ENCODE data around the gene RPTOR. TPM values are rescaled to one million over a fixed set of nuclear protein-coding genes. Genes with fewer than 3 reads are reported as not detected.

Gene RPTOR
- total and polyA plus RNA-seq, 10 of the 15 experiments (the other 5 are each of a cell fraction or from before 2014, with no cell fraction given): 0.18 to 32.1 (median 7.8) TPM

GRCh38 chr17:80964859-80965580 lies 420.4 kb downstream of the RPTOR start:
- SMC1A ChIA-PET (ENCODE audit: uncharacterized antibody, unreplicated experiment): no interaction called here
- no peak for TF ChIP-seq MEF2A (IDR thresholded peaks at IDR 0.05; ENCODE audit: insufficient read depth, low read depth, low read length)
- TF ChIP-seq, protein P1, sequence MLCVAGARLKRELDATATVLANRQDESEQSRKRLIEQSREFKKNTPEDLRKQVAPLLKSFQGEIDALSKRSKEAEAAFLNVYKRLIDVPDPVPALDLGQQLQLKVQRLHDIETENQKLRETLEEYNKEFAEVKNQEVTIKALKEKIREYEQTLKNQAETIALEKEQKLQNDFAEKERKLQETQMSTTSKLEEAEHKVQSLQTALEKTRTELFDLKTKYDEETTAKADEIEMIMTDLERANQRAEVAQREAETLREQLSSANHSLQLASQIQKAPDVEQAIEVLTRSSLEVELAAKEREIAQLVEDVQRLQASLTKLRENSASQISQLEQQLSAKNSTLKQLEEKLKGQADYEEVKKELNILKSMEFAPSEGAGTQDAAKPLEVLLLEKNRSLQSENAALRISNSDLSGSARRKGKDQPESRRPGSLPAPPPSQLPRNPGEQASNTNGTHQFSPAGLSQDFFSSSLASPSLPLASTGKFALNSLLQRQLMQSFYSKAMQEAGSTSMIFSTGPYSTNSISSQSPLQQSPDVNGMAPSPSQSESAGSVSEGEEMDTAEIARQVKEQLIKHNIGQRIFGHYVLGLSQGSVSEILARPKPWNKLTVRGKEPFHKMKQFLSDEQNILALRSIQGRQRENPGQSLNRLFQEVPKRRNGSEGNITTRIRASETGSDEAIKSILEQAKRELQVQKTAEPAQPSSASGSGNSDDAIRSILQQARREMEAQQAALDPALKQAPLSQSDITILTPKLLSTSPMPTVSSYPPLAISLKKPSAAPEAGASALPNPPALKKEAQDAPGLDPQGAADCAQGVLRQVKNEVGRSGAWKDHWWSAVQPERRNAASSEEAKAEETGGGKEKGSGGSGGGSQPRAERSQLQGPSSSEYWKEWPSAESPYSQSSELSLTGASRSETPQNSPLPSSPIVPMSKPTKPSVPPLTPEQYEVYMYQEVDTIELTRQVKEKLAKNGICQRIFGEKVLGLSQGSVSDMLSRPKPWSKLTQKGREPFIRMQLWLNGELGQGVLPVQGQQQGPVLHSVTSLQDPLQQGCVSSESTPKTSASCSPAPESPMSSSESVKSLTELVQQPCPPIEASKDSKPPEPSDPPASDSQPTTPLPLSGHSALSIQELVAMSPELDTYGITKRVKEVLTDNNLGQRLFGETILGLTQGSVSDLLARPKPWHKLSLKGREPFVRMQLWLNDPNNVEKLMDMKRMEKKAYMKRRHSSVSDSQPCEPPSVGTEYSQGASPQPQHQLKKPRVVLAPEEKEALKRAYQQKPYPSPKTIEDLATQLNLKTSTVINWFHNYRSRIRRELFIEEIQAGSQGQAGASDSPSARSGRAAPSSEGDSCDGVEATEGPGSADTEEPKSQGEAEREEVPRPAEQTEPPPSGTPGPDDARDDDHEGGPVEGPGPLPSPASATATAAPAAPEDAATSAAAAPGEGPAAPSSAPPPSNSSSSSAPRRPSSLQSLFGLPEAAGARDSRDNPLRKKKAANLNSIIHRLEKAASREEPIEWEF (IDR thresholded peaks at IDR 0.05; ENCODE audit: insufficient replicate concordance, low read depth, low read length): no peak
- TF ChIP-seq SIN3A (IDR thresholded peaks at IDR 0.05; ENCODE audit: low read depth, low read length): no peak
- TF ChIP-seq STAT3 (IDR thresholded peaks at IDR 0.05; ENCODE audit: low read depth, low read length): no peak
- TF ChIP-seq SIX5 (IDR thresholded peaks at IDR 0.05; ENCODE audit: low read depth, low read length, severe bottlenecking): no peak
- no peak for TF ChIP-seq ZNF24 (IDR thresholded peaks at IDR 0.05)
- no peak for TF ChIP-seq SUPT20H (IDR thresholded peaks at IDR 0.05; ENCODE audit: borderline replicate concordance, control insufficient read depth, low read depth, low read length)
- TF ChIP-seq POLR2AphosphoS2 (IDR thresholded peaks at IDR 0.05; ENCODE audit: low read depth, low read length): no peak
- no peak for TF ChIP-seq TBL1XR1 (IDR thresholded peaks at IDR 0.05; ENCODE audit: low read depth, low read length)
- TF ChIP-seq SRF (IDR thresholded peaks at IDR 0.05; ENCODE audit: low read depth in 2 of 2, low read length in 2 of 2): no peak
- TF ChIP-seq POU2F2 (IDR thresholded peaks at IDR 0.05; ENCODE audit: borderline replicate concordance, low read depth, low read length): no peak
- no peak for TF ChIP-seq NFIC (IDR thresholded peaks at IDR 0.05; ENCODE audit: low read depth, low read length)
- TF ChIP-seq NFXL1 (IDR thresholded peaks at IDR 0.05; ENCODE audit: borderline replicate concordance): no peak
- Histone ChIP-seq H3K4me1 (ENCODE audit: control insufficient read depth, insufficient read depth, low read length) (no peaks in the 10 kb centered on the region), H3K9ac (ENCODE audit: control insufficient read depth, insufficient read depth, low read length) (no peak overlapping the region), H3K36me3 (ENCODE audit: control insufficient read depth in 2 of 2, insufficient read depth in 2 of 2, low read length in 1 of 2) (no peaks in the 10 kb centered on the region), H3K79me2 (ENCODE audit: control insufficient read depth, insufficient read depth, low read length) (no peaks in the 10 kb centered on the region), H3K4me2 (ENCODE audit: control insufficient read depth, insufficient read depth) (no peak overlapping the region), H3K9me3 (replicated peaks; ENCODE audit: control insufficient read depth, insufficient read depth, low read length) (no peaks in the 10 kb centered on the region), H3K4me3 (no peak overlapping the region), H4K20me1 (ENCODE audit: control insufficient read depth, insufficient read depth) (no peaks in the 10 kb centered on the region), H2AFZ (ENCODE audit: control insufficient read depth, low read depth, low read length) (no peak overlapping the region), H3K27me3 (replicated peaks in 1 of 2; ENCODE audit: control insufficient read depth in 2 of 2, insufficient read depth in 2 of 2, low read length in 1 of 2) (no peaks in the 10 kb centered on the region), H3K27ac (ENCODE audit: control insufficient read depth, insufficient read depth) (no peak overlapping the region)
- CTCF ChIA-PET: interaction anchor here (1.2 to 1.5 kb wide), 2 partner anchors 35 to 390 kb away, joined by 3 read pairs; no protein-coding TSS in a partner anchor
- in situ Hi-C loops (cut with MboI) (no loop called here), intact Hi-C loops (cut with micrococcal nuclease; ENCODE audit: unreplicated experiment) (no loop called here)
- no peak for DNase-seq (ENCODE audit: low read depth, low spot score)
- TSS peak; percentile 37 for BruUV-seq (replicated peaks)
- ATAC-seq: no peak
- RAD21 ChIA-PET (ENCODE audit: unreplicated experiment): interaction anchor here (0.6 kb wide), 1 partner anchor 746 kb away, joined by 3 read pairs; no protein-coding TSS in a partner anchor
- POLR2A ChIA-PET: no interaction called here
- no peak for FAIRE-seq
- WGBS (ENCODE audit: insufficient coverage, insufficient replicate concordance, low lambda C conversion rate, missing lambda C conversion rate): 93% methylated on average over 36 of the region's 36 CpGs
